PC-9 (cell line): Measurements from ENCODE around the gene PLIN1.

Experiments
- CTCF ChIP-seq: fragments of 200-600 bp; sonication (generic); conservative IDR thresholded peaks from 2 replicates; pipeline ENCODE4 v1.6.1; 2017; ENCODE audit warnings: mixed run types, antibody characterized with exemption, mild to moderate bottlenecking, moderate library complexity
- EZH2 ChIP-seq: fragments of 200-600 bp; sonication (generic); IDR thresholded peaks from 2 replicates; pipeline ENCODE4 v1.8.0; 2017; ENCODE audit warnings: antibody characterized with exemption, low read depth

DNA sequence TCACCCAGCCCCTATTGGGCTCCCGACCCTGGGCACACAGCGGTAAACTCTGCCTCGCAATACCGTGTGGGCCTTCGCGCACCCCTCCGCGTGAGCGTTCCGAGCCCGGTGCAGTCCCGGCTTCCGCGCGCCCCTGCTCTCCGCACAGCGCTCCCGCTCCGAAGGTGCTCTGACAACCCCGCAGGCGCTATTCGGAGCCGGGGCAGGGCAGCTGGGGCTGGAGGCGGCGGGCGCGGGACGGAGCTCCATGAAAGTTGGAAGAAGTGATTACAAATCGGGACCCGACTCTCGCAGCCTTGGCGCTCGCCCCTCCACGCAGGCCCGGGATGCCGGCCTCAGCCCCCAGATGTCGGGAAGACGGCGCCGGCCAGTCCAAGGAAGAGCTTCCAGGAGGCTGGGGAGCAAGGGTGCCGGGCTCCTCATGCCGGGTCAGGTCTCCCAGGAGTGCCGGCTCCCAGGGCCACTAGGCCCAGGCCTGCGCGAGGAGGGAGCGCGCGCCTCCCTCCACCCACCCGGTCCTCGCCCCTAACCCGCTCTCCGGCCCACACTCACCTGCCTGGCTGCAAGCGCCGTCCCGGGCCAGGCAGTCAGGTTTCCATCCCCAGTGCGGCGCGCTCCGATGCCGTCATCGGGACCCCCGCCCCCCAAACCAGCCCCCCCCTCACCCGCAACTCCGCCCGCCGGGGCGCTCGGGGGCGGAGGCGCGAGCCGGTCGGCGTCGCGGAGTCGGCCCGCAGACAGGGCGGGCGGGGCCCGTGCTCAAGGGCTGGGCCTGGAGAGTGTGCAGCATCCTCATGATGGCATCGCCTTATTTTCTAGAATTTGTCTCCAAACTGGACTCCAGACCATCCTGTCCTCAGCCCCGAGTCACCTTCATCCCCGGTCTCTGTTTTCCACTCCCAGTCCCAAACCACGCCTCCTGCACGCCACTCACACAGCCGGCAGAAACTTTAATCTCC lies 24.0 kb downstream of the PLIN1 start, which contains the start of gene KIF7:
- TF ChIP-seq CTCF (no peak), EZH2 (no peak)
